ENCODE measurements around the gene MYL5. TPM values are rescaled to one million over a fixed set of nuclear protein-coding genes. Genes with fewer than 3 reads are reported as not detected.
"Not testable (repeated sequence)": the region's sequence is repeated elsewhere in the genome, so short reads cannot be mapped to it uniquely, and the experiment has no call there.

MYL5 gene
- total RNA-seq, 1 donor: 9.1 TPM

GRCh38 chr4:637536-638280, 36.6 kb upstream of the MYL5 start:
- no peak for DNase-seq (ENCODE audit: low read depth)
- H3K4me3 ChIP-seq (ENCODE audit: low read depth, low read length): no peak overlapping the region
- no peak for TF ChIP-seq CTCF (IDR thresholded peaks at IDR 0.05; ENCODE audit: insufficient read depth, low read depth, low read length)

DNA sequence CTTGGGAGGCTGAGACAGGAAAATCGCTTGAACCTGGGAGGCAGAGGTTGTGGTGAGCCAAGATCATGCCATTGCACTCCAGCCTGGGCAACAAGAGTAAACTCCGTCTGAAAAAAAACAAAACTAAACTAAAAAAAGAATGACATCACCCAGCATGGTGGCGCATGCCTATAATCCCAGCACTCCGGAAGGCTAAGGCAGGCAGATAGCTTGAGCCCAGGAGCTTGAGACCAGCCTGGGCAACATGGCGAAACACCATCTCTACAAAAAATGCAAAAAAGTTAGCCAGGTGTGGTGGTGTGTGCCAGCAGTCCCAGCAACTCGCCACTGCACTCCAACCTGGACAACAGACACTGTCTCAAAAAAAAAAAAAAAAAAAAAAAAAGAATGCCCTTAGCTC, 32.0 kb upstream of the MYL5 start:
- DNase-seq (ENCODE audit: low read depth); H3K4me3 ChIP-seq (ENCODE audit: low read depth, low read length): not testable (repeated sequence)

- TF ChIP-seq CTCF (IDR thresholded peaks at IDR 0.05; ENCODE audit: insufficient read depth, low read depth, low read length): peak; percentile 11
- H3K4me3 ChIP-seq (ENCODE audit: low read depth, low read length): peak overlapping the region; percentile 29
- peak; percentile 18 for DNase-seq (ENCODE audit: low read depth)
These were observed 27.9 kb upstream of the MYL5 start for GRCh38 chr4:646460-646859.

DNA sequence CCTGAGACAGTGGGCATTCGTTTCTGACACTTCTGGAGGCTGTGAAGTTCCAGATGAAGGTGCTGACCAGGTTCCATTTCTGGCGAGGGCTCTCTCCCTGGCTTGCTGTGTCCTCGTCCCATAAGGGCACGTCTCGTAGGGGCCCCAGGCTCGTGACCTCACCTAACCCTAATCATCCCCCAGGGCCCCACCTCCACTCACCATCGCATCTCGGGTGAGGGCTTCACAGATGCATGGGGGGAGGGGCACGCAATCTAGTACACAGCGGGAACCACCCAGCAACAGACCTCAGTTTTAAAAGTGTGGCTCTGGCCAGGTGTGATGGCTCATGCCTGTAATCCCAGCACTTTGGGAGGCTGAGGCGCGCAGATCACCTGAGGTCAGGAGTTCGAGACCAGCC, 26.9 kb upstream of the MYL5 start:
- DNase-seq (ENCODE audit: low read depth): no peak
- no peak overlapping the region for H3K4me3 ChIP-seq (ENCODE audit: low read depth, low read length)
- no peak for TF ChIP-seq CTCF (IDR thresholded peaks at IDR 0.05; ENCODE audit: insufficient read depth, low read depth, low read length)

DNA sequence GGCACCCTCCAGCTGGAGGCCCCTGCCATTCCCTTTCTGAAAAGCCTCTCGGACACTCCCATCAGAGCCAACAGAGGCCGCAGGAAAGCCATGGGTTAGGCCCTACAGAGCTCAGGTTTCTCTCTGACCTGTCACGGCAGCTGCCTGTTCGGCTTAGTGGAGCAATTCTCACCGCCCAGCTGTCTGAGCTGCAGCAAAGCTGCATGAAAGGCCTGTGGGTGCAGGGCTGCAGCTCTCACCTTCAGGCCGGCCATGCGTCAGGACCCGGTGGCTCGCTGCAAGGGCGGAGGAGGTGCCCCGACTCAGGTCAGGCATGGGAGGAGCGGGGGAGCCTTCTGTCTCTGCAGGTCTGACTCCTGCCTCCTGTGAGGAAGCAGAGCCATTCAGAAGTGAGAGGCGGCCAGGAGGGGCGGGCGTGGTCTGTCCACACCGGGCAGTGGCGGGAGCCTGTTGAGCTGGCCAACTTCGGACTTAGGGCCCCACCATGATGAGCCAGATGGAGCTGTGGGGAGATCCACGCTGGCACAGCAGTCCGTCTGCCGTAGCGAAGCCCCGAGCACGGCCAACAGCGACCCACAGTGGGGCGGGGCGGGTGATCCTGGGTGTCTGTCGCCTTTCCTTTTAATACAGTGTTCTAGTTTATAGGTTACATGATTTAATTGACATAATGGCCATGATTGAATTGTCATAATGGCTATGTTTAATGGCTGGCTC, 25.6 kb upstream of the MYL5 start:
- TF ChIP-seq CTCF (IDR thresholded peaks at IDR 0.05; ENCODE audit: insufficient read depth, low read depth, low read length): no peak
- no peak for DNase-seq (ENCODE audit: low read depth)
- H3K4me3 ChIP-seq (ENCODE audit: low read depth, low read length): no peak overlapping the region

- no peak for TF ChIP-seq CTCF (IDR thresholded peaks at IDR 0.05; ENCODE audit: insufficient read depth, low read depth, low read length)
- no peak overlapping the region for H3K4me3 ChIP-seq (ENCODE audit: low read depth, low read length)
- DNase-seq (ENCODE audit: low read depth): no peak
These were observed 25.1 kb upstream of the MYL5 start for GRCh38 chr4:649293-649625.

- TF ChIP-seq CTCF (IDR thresholded peaks at IDR 0.05; ENCODE audit: insufficient read depth, low read depth, low read length): no peak
- no peak overlapping the region for H3K4me3 ChIP-seq (ENCODE audit: low read depth, low read length)
- no peak for DNase-seq (ENCODE audit: low read depth)
These were observed 24.5 kb upstream of the MYL5 start for GRCh38 chr4:649751-650310.

All from fibroblast of villous mesenchyme (primary cell).